ENCODE results near the gene LGR5. TPM values are rescaled to one million over a fixed set of nuclear protein-coding genes. Genes with fewer than 3 reads are reported as not detected.

Gene LGR5
- total and polyA plus RNA-seq, 2 of the 13 experiments (the other 11 are each of a cell fraction or from before 2014, with no cell fraction given) = 37.0 to 121 TPM

- TF ChIP-seq TEF (CRISPR knock-in tag; IDR thresholded peaks at IDR 0.05) (no peak), MEF2D (CRISPR knock-in tag; IDR thresholded peaks at IDR 0.05) (peak; percentile 71), ZNF724P (CRISPR knock-in tag; IDR thresholded peaks at IDR 0.05; ENCODE audit: borderline replicate concordance) (peak; percentile 53; the same call in 1 of the 2 replicates), ZNF850 (CRISPR knock-in tag; conservative IDR thresholded peaks at IDR 0.05) (no peak), GZF1 (CRISPR knock-in tag; IDR thresholded peaks at IDR 0.05) (no peak), ISX (CRISPR knock-in tag; conservative IDR thresholded peaks at IDR 0.05) (no peak), MAFG (CRISPR knock-in tag; IDR thresholded peaks at IDR 0.05) (no peak), ZNF143 (CRISPR knock-in tag; IDR thresholded peaks at IDR 0.05) (no peak), THYN1 (CRISPR knock-in tag; IDR thresholded peaks at IDR 0.05; ENCODE audit: borderline replicate concordance, low read depth) (no peak), USF2 (IDR thresholded peaks at IDR 0.05; ENCODE audit: low read depth, low read length) (no peak), USF2 (CRISPR knock-in tag; IDR thresholded peaks at IDR 0.05; ENCODE audit: borderline replicate concordance) (no peak), ZFP36L1 (CRISPR knock-in tag; IDR thresholded peaks at IDR 0.05) (no peak), ZBTB21 (CRISPR knock-in tag; IDR thresholded peaks at IDR 0.05) (peak; percentile 30; the same call in 1 of the 2 replicates), MYPOP (CRISPR knock-in tag; IDR thresholded peaks at IDR 0.05) (peak; percentile 27; the same call in 1 of the 2 replicates), ELF3 (CRISPR knock-in tag; IDR thresholded peaks at IDR 0.05) (peak; percentile 94), KLF15 (CRISPR knock-in tag; IDR thresholded peaks at IDR 0.05; ENCODE audit: borderline replicate concordance) (no peak), CENPX (CRISPR knock-in tag; IDR thresholded peaks at IDR 0.05) (no peak), GATAD1 (CRISPR knock-in tag; IDR thresholded peaks at IDR 0.05) (peak; percentile 64; the same call in 1 of the 2 replicates), MXI1 (IDR thresholded peaks at IDR 0.05; ENCODE audit: borderline replicate concordance, low read depth, low read length) (0 out of 3 replicates have a peak, but pooled peaks have one; percentile 37), ZNF567 (CRISPR knock-in tag; IDR thresholded peaks at IDR 0.05; ENCODE audit: borderline replicate concordance) (no peak)
- TF ChIP-seq, protein P1, sequence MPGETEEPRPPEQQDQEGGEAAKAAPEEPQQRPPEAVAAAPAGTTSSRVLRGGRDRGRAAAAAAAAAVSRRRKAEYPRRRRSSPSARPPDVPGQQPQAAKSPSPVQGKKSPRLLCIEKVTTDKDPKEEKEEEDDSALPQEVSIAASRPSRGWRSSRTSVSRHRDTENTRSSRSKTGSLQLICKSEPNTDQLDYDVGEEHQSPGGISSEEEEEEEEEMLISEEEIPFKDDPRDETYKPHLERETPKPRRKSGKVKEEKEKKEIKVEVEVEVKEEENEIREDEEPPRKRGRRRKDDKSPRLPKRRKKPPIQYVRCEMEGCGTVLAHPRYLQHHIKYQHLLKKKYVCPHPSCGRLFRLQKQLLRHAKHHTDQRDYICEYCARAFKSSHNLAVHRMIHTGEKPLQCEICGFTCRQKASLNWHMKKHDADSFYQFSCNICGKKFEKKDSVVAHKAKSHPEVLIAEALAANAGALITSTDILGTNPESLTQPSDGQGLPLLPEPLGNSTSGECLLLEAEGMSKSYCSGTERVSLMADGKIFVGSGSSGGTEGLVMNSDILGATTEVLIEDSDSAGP (CRISPR knock-in tag; IDR thresholded peaks at IDR 0.05; ENCODE audit: borderline replicate concordance) = peak; percentile 65; the same call in 1 of the 2 replicates
These were observed 1.5 kb downstream of the LGR5 start (continued) for GRCh38 chr12:71440763-71441748.
